SU-DHL-6 (cell line): ENCODE results near the gene MAST2.

Experiments used
- H2AFZ ChIP-seq: fragments of 200-600 bp; sonication (generic); 2 replicates; pipeline ENCODE4 v1.6.1; 2014; ENCODE audit warnings: low read depth, mild to moderate bottlenecking, moderate library complexity, mixed read lengths, antibody characterized with exemption, low read length; ENCODE audit not compliant: severe bottlenecking
- H3F3A ChIP-seq: fragments of 200-600 bp; shearing (Covaris generic); 2 replicates; pipeline ENCODE4 v1.6.0; 2016; ENCODE audit warnings: antibody characterized with exemption, mild to moderate bottlenecking; ENCODE audit not compliant: insufficient read depth
- H3K27ac ChIP-seq: fragments of 200-600 bp; sonication (generic); 2 replicates; pipeline ENCODE4 v1.5.1; 2016; ENCODE audit warnings: low read depth, mild to moderate bottlenecking, low read length, moderate library complexity, mixed read lengths
- H3K27me3 ChIP-seq: fragments of 200-600 bp; sonication (generic), shearing (Covaris generic); 2 replicates; pipeline ENCODE4 v1.6.0; 2014; ENCODE audit warnings: mild to moderate bottlenecking, low read length
- H3K36me3 ChIP-seq: fragments of 200-600 bp; sonication (generic); 2 replicates; pipeline ENCODE4 v1.6.1; 2014; ENCODE audit warnings: mild to moderate bottlenecking, low read length, mixed read lengths
- H3K4me2 ChIP-seq: fragments of 300-600, 200-600 bp; shearing (Covaris generic), sonication (generic); 2 replicates; pipeline ENCODE4 v1.6.0; 2014; ENCODE audit warnings: low read length, low read depth, mild to moderate bottlenecking; ENCODE audit not compliant: poor library complexity, severe bottlenecking
- H3K4me3 ChIP-seq: fragments of 200-600 bp; sonication (generic); 2 replicates; pipeline ENCODE4 v1.5.1; 2014; ENCODE audit warnings: antibody characterized with exemption, low read length, mild to moderate bottlenecking, mixed read lengths; ENCODE audit not compliant: insufficient read depth, poor library complexity, severe bottlenecking
- H3K79me2 ChIP-seq: fragments of 200-600 bp; sonication (generic); 2 replicates; pipeline ENCODE4 v1.6.1; 2014; ENCODE audit warnings: mild to moderate bottlenecking, low read length, moderate library complexity; ENCODE audit not compliant: insufficient read depth
- H3K9ac ChIP-seq: fragments of 200-600 bp; sonication (generic); 2 replicates; pipeline ENCODE4 v1.7.0; 2014; ENCODE audit warnings: mild to moderate bottlenecking, low read length
- H3K9me2 ChIP-seq: fragments of 200-600 bp; sonication (generic); replicated peaks from 2 replicates; pipeline ENCODE4 v1.6.1; 2014; ENCODE audit warnings: low read length; ENCODE audit not compliant: insufficient read depth
- H3K9me3 ChIP-seq: fragments of 200-600 bp; sonication (generic); 2 replicates; pipeline ENCODE4 v1.6.1; 2014; ENCODE audit warnings: low read length, mixed read lengths; ENCODE audit not compliant: insufficient read depth
- H4K20me1 ChIP-seq: fragments of 200-600 bp; sonication (generic); 2 replicates; pipeline ENCODE4 v1.6.1; 2014; ENCODE audit warnings: low read depth, mild to moderate bottlenecking, antibody characterized with exemption, low read length, moderate library complexity, mixed read lengths
- EZH2phosphoT487 ChIP-seq: fragments of 200-600 bp; sonication (generic), shearing (Covaris generic); conservative IDR thresholded peaks from 2 replicates; pipeline ENCODE4 v1.6.1; 2018; ENCODE audit warnings: mild to moderate bottlenecking, antibody characterized with exemption, low read length, moderate library complexity, mixed read lengths
- TF ChIP-seq, protein P1 (sequence below): fragments of 200-600 bp; sonication (generic); IDR thresholded peaks from one replicate; pipeline ENCODE4 v1.5.1; 2017; ENCODE audit warnings: antibody characterized with exemption, mild to moderate bottlenecking, low read length, moderate library complexity; ENCODE audit not compliant: insufficient read depth, poor library complexity, severe bottlenecking

Gene MAST2

DNA sequence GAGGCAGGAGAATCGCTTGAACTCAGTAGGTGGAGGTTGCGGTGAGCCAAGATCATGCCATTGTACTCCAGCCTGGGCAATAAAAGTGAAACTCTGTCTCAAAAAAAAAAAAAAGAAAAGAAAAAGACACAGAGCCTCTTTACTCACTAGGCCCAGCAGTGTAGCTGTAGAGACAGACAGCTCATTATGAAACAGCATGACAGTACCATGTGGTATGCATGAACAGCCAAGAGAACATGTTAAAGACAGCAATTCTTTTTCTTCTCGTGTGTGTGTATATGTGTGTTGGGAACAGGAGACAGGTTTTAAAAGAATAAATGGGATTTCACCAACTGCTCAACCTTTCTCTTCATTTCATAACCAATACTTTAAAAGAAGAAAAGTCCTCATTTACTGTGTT lies 210.2 kb downstream of the MAST2 start:
- Histone ChIP-seq H3F3A (no peaks in the 10 kb centered on the region), H3K36me3 (peaks cover 28% of the 10 kb centered on the region), H3K4me2 (no peak overlapping the region), H4K20me1 (no peaks in the 10 kb centered on the region), H3K9ac (no peak overlapping the region), H3K27ac (no peak overlapping the region), H3K9me3 (no peaks in the 10 kb centered on the region), H3K27me3 (no peaks in the 10 kb centered on the region), H2AFZ (no peak overlapping the region), H3K79me2 (no peaks in the 10 kb centered on the region), H3K9me2 (no peaks in the 10 kb centered on the region), H3K4me3 (no peak overlapping the region)
- TF ChIP-seq, protein P1, sequence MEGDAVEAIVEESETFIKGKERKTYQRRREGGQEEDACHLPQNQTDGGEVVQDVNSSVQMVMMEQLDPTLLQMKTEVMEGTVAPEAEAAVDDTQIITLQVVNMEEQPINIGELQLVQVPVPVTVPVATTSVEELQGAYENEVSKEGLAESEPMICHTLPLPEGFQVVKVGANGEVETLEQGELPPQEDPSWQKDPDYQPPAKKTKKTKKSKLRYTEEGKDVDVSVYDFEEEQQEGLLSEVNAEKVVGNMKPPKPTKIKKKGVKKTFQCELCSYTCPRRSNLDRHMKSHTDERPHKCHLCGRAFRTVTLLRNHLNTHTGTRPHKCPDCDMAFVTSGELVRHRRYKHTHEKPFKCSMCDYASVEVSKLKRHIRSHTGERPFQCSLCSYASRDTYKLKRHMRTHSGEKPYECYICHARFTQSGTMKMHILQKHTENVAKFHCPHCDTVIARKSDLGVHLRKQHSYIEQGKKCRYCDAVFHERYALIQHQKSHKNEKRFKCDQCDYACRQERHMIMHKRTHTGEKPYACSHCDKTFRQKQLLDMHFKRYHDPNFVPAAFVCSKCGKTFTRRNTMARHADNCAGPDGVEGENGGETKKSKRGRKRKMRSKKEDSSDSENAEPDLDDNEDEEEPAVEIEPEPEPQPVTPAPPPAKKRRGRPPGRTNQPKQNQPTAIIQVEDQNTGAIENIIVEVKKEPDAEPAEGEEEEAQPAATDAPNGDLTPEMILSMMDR: no peak
- TF ChIP-seq EZH2phosphoT487: no peak

DNA sequence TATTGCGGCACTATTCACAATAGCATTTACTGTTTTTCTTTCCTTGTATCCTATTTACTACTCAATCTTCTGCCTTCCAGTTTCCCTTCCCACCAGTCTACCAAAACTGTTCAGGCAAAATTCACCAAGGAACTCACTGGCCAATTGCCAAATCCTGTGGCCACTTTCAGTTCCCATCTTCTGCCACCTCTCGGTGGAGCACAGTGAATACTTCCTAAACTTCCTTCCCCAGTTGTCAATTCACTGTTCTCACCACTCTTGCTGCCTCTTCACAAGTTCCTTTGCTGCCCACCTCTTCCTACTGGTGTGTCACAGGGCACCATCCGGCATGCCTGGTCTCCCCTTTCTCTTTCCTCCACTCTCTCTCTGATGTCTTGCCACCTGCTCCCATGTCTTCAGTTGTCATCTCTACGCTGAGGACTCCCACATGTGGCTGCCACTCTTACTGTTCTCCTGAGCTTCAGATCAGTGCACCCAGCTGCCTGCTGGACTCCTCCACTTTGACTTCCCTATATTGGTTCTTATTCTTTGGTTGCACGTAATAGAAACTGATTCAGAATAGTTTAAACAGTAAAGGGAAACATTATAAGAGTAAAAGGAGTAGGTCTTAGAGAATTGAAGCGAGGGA lies 214.6 kb downstream of the MAST2 start:
- no peak overlapping the region for H3K4me3 ChIP-seq
- H3K4me2 ChIP-seq: no peak overlapping the region
- H3K36me3 ChIP-seq: peaks cover 13% of the 10 kb centered on the region
- H3K27ac ChIP-seq: no peak overlapping the region
- H4K20me1 ChIP-seq: no peaks in the 10 kb centered on the region
- TF ChIP-seq EZH2phosphoT487: no peak
- TF ChIP-seq, protein P1: no peak
- H3K79me2 ChIP-seq: no peaks in the 10 kb centered on the region
- no peaks in the 10 kb centered on the region for H3K9me2 ChIP-seq
- no peak overlapping the region for H2AFZ ChIP-seq
- H3K9me3 ChIP-seq: no peaks in the 10 kb centered on the region
- H3K9ac ChIP-seq: no peak overlapping the region
- no peaks in the 10 kb centered on the region for H3K27me3 ChIP-seq
- no peaks in the 10 kb centered on the region for H3F3A ChIP-seq

DNA sequence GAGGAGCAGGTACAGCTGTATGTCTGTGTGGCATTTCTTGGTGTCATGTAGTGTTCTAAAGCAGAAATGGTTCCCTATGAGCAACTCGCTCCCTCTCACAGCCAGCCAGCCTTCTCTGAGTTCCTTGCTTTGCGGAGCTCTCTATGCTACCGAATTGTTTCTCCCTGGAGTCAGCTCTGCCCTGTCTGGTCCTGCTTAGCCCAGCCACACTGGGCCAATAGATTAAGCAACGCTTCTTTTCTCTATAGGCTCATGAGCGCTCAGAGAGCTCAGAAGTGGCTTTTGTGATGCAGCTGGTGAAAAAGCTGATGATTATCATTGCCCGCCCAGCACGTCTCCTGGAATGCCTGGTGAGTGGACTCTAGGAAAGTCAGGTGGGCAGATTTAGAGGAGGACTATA lies 215.9 kb downstream of the MAST2 start:
- Histone ChIP-seq H3K9me2 (no peaks in the 10 kb centered on the region), H3F3A (no peaks in the 10 kb centered on the region), H3K9ac (no peak overlapping the region), H3K27ac (no peak overlapping the region), H3K27me3 (no peaks in the 10 kb centered on the region), H3K4me3 (no peak overlapping the region), H3K79me2 (no peaks in the 10 kb centered on the region), H3K4me2 (no peak overlapping the region), H4K20me1 (no peaks in the 10 kb centered on the region), H3K36me3 (peaks cover 11% of the 10 kb centered on the region), H2AFZ (no peak overlapping the region), H3K9me3 (no peaks in the 10 kb centered on the region)
- TF ChIP-seq, protein P1: no peak
- TF ChIP-seq EZH2phosphoT487: no peak
